ENCODE results near the gene PPM1H.

DNA sequence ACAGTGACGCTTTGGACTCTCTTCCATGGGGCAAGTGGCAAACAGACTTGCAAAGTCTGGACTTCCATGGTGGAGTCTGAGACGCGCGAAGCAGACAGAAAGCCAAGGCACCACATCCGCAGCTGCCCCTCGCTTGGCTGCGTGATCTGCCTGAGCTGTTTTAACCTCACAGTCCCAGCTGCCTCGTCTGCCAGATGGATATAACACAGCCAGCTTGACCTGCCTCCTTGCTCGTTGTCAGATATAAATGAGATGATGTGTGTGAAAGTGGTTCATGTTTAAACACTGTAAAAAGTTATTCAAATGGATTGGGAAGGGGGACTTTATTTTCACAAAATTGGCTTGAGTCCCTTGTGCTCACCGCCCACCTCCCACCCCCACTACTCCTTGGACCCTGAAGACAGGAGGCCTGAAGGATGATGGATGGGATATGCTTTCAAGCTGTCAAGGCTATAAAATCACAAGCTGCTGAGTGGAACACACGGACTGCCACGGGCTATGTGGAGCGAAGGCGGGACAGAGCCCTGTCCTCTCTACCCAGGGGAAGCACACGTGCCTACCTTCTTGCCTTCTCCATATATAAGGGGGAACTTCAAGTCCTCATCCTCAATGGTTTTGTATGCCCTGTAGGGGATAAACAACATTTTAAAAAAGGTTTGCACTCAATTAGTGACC, 241.4 kb downstream of the PPM1H start:
- TF ChIP-seq ESRRA (CRISPR knock-in tag; IDR thresholded peaks at IDR 0.05; ENCODE audit: borderline replicate concordance) (no peak), SP1 (CRISPR knock-in tag; conservative IDR thresholded peaks at IDR 0.05) (no peak), GRHL2 (CRISPR knock-in tag; IDR thresholded peaks at IDR 0.05; ENCODE audit: insufficient replicate concordance, severe bottlenecking) (no peak), FOXK1 (CRISPR knock-in tag; IDR thresholded peaks at IDR 0.05) (no peak), TCF7 (CRISPR knock-in tag; IDR thresholded peaks at IDR 0.05; ENCODE audit: low read depth) (no peak), SMAD3 (CRISPR knock-in tag; IDR thresholded peaks at IDR 0.05; ENCODE audit: borderline replicate concordance) (no peak), ZNF138 (CRISPR knock-in tag; conservative IDR thresholded peaks at IDR 0.05) (no peak), SMAD4 (CRISPR knock-in tag; IDR thresholded peaks at IDR 0.05) (no peak), NR3C1 (CRISPR knock-in tag; conservative IDR thresholded peaks at IDR 0.05; ENCODE audit: low read depth) (no peak), GABPB1 (CRISPR knock-in tag; IDR thresholded peaks at IDR 0.05) (no peak), ZNF671 (CRISPR knock-in tag; IDR thresholded peaks at IDR 0.05) (no peak)
- TF ChIP-seq, protein P1, sequence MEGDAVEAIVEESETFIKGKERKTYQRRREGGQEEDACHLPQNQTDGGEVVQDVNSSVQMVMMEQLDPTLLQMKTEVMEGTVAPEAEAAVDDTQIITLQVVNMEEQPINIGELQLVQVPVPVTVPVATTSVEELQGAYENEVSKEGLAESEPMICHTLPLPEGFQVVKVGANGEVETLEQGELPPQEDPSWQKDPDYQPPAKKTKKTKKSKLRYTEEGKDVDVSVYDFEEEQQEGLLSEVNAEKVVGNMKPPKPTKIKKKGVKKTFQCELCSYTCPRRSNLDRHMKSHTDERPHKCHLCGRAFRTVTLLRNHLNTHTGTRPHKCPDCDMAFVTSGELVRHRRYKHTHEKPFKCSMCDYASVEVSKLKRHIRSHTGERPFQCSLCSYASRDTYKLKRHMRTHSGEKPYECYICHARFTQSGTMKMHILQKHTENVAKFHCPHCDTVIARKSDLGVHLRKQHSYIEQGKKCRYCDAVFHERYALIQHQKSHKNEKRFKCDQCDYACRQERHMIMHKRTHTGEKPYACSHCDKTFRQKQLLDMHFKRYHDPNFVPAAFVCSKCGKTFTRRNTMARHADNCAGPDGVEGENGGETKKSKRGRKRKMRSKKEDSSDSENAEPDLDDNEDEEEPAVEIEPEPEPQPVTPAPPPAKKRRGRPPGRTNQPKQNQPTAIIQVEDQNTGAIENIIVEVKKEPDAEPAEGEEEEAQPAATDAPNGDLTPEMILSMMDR (IDR thresholded peaks at IDR 0.05), result no peak
- TF ChIP-seq, protein P2, sequence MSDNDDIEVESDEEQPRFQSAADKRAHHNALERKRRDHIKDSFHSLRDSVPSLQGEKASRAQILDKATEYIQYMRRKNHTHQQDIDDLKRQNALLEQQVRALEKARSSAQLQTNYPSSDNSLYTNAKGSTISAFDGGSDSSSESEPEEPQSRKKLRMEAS (CRISPR knock-in tag; IDR thresholded peaks at IDR 0.05), result no peak

Measured in WTC11 (cell line).